Measurements from ENCODE around the gene DNAH17. TPM values are rescaled to one million over a fixed set of nuclear protein-coding genes. Genes with fewer than 3 reads are reported as not detected.

DNAH17 gene
- total RNA-seq, 1 donor from 2014 or later = 1.3 TPM

DNA sequence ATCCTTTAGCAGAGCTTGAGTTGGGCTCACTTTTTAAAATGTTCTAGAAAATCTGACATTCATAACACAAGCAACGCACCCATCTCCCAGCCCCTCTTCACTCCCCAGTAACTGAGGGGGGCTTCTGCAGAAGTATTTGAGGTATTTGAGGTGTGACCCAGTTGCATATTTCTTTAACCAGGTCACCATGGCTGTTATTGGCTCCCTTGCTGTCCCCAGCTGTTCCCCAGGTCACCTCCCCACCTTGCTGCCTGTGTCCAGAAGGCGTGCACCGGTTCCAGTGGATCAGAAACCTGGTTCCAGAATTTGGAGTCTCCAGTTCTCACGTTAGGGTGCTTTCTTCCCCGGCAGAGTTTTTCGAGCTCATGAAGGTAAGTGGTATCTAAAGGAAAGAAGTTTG, 184.9 kb downstream of the DNAH17 start:
- DNase-seq = no peak
- Mint-ChIP-seq H3K4me1 (ENCODE audit: low read depth, unreplicated experiment) (peaks cover 33% of the 10 kb centered on the region), H3K27ac (ENCODE audit: unreplicated experiment) (no peak overlapping the region), H3K9me3 (ENCODE audit: unreplicated experiment) (peaks cover 11% of the 10 kb centered on the region), H3K4me3 (ENCODE audit: unreplicated experiment) (no peak overlapping the region), H3K27me3 (ENCODE audit: unreplicated experiment) (peaks cover 5% of the 10 kb centered on the region), H3K36me3 (ENCODE audit: unreplicated experiment) (no peaks in the 10 kb centered on the region)
- TF ChIP-seq, protein P1, sequence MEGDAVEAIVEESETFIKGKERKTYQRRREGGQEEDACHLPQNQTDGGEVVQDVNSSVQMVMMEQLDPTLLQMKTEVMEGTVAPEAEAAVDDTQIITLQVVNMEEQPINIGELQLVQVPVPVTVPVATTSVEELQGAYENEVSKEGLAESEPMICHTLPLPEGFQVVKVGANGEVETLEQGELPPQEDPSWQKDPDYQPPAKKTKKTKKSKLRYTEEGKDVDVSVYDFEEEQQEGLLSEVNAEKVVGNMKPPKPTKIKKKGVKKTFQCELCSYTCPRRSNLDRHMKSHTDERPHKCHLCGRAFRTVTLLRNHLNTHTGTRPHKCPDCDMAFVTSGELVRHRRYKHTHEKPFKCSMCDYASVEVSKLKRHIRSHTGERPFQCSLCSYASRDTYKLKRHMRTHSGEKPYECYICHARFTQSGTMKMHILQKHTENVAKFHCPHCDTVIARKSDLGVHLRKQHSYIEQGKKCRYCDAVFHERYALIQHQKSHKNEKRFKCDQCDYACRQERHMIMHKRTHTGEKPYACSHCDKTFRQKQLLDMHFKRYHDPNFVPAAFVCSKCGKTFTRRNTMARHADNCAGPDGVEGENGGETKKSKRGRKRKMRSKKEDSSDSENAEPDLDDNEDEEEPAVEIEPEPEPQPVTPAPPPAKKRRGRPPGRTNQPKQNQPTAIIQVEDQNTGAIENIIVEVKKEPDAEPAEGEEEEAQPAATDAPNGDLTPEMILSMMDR (IDR thresholded peaks at IDR 0.05; ENCODE audit: partially characterized antibody, unreplicated experiment) = no peak

DNA sequence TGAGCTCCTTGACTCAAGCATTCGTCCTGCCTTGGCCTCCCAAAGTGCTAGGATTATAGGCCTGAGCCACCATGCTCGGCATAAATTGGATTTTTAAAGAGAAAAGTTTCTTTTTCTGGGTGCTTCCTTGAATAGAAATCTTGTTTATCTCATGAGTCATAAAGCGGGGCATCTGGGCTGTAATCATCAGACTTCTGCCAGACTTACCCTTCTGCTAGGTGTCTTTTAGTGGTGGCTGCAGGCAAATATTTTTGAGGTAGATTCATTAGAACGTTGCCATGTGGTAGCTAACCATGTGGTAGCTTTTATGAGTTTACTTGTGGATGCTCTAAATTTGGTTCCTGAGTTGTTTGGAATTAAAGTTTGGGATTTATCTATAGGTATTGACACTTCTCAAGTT, 185.4 kb downstream of the DNAH17 start:
- Mint-ChIP-seq H3K9me3 (ENCODE audit: unreplicated experiment) (peaks cover 12% of the 10 kb centered on the region), H3K36me3 (ENCODE audit: unreplicated experiment) (no peaks in the 10 kb centered on the region), H3K27me3 (ENCODE audit: unreplicated experiment) (peaks cover 6% of the 10 kb centered on the region), H3K4me3 (ENCODE audit: unreplicated experiment) (no peak overlapping the region), H3K27ac (ENCODE audit: unreplicated experiment) (no peak overlapping the region), H3K4me1 (ENCODE audit: low read depth, unreplicated experiment) (peaks cover 30% of the 10 kb centered on the region)
- DNase-seq = no peak
- TF ChIP-seq, protein P1 (IDR thresholded peaks at IDR 0.05; ENCODE audit: partially characterized antibody, unreplicated experiment) = no peak

DNA sequence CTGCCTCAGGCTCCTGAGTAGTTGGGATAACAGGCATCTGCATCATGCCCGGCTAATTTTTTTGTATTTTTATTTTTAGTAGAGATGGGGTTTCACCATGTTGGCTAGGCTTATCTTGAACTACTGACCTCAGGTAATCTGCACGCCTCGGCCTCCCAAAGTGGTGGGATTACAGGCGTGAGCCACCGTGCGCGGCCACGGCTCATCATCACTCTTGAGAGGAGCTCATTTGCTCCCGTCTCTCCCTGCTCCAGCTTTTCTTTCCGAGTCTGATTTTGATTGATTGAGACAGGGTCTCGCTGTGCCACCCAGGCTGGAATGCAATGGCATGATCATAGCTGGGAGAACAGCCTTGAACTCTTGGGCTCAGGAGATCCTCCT, 186.2 kb downstream of the DNAH17 start:
- Mint-ChIP-seq H3K9me3 (ENCODE audit: unreplicated experiment) (peaks cover 13% of the 10 kb centered on the region), H3K36me3 (ENCODE audit: unreplicated experiment) (no peaks in the 10 kb centered on the region), H3K4me1 (ENCODE audit: low read depth, unreplicated experiment) (peaks cover 35% of the 10 kb centered on the region), H3K4me3 (ENCODE audit: unreplicated experiment) (no peak overlapping the region), H3K27ac (ENCODE audit: unreplicated experiment) (peak overlapping the region; percentile 97), H3K27me3 (ENCODE audit: unreplicated experiment) (peaks cover 9% of the 10 kb centered on the region)
- TF ChIP-seq, protein P1 (IDR thresholded peaks at IDR 0.05; ENCODE audit: partially characterized antibody, unreplicated experiment) = no peak
- no peak for DNase-seq

DNA sequence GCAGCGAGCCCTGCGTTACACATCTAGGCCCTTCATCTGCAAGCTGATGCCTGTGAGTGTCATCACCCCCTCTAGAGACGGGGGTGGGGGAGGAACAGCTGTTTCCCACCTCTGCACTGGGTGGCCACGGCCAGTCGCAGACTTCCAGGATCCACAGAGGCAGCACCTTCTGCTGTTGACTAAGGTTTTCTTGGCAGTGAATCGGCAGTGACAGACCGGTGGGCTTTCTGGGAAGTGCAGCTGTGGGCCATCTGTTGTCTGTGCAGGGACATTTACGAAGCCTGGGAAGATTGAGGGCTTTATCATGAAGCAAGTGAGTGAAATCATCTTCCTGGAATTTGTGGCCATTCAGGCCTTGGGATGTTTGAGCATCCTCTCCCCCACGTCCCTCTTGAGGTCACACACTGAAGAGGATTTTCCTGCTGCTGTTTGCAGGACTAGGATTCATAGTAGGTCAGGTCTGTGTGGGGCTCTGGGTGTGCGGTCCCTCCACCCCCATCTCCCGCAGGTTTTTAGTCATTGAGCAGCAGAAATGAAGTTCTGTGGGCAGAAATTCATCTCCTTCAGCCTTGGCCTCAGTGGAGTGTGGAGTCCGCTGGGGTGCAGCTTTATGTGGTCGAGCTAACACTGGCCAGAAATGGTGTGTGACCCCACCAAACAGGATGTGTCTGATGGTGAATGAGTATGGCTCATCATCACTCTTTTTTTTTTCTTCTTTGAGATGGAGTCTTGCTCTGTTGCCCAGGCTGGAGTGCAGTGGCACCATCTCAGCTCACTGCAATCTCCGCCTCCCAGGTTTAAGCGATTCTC, 186.8 kb downstream of the DNAH17 start:
- Mint-ChIP-seq H3K27me3 (ENCODE audit: unreplicated experiment) (peaks cover 9% of the 10 kb centered on the region), H3K4me3 (ENCODE audit: unreplicated experiment) (peak overlapping the region; percentile 52), H3K27ac (ENCODE audit: unreplicated experiment) (peak overlapping the region; percentile 97), H3K4me1 (ENCODE audit: low read depth, unreplicated experiment) (peaks cover 38% of the 10 kb centered on the region), H3K36me3 (ENCODE audit: unreplicated experiment) (no peaks in the 10 kb centered on the region), H3K9me3 (ENCODE audit: unreplicated experiment) (peaks cover 11% of the 10 kb centered on the region)
- DNase-seq = peak; percentile 73
- TF ChIP-seq, protein P1 (IDR thresholded peaks at IDR 0.05; ENCODE audit: partially characterized antibody, unreplicated experiment) = no peak
